ENCODE measurements around the gene NPEPPS. TPM values are rescaled to one million over a fixed set of nuclear protein-coding genes. Genes with fewer than 3 reads are reported as not detected.

The NPEPPS gene
- total RNA-seq, 1 donor from 2014 or later: 107 TPM

- no peak for TF ChIP-seq CTCF (IDR thresholded peaks at IDR 0.05; ENCODE audit: unreplicated experiment)
- Mint-ChIP-seq H3K27me3 (ENCODE audit: unreplicated experiment) (no peaks in the 10 kb centered on the region), H3K27ac (ENCODE audit: unreplicated experiment) (no peak overlapping the region), H3K9me3 (ENCODE audit: unreplicated experiment) (no peaks in the 10 kb centered on the region), H3K36me3 (ENCODE audit: low read depth, unreplicated experiment) (no peaks in the 10 kb centered on the region), H3K4me3 (ENCODE audit: unreplicated experiment) (no peak overlapping the region), H3K4me1 (ENCODE audit: unreplicated experiment) (peaks cover 9% of the 10 kb centered on the region)
- DNase-seq (ENCODE audit: low spot score): no peak
Observed at GRCh38 chr17:47634870-47635269, 104.0 kb downstream of the NPEPPS start.

GRCh38 chr17:47635734-47636133 is 104.8 kb downstream of the NPEPPS start:
- H3K27me3 Mint-ChIP-seq (ENCODE audit: unreplicated experiment): no peaks in the 10 kb centered on the region
- no peak overlapping the region for H3K27ac Mint-ChIP-seq (ENCODE audit: unreplicated experiment)
- no peak for DNase-seq (ENCODE audit: low spot score)
- H3K4me3 Mint-ChIP-seq (ENCODE audit: unreplicated experiment): no peak overlapping the region
- H3K9me3 Mint-ChIP-seq (ENCODE audit: unreplicated experiment): no peaks in the 10 kb centered on the region
- no peak for TF ChIP-seq CTCF (IDR thresholded peaks at IDR 0.05; ENCODE audit: unreplicated experiment)
- peaks cover 9% of the 10 kb centered on the region for H3K4me1 Mint-ChIP-seq (ENCODE audit: unreplicated experiment)
- H3K36me3 Mint-ChIP-seq (ENCODE audit: low read depth, unreplicated experiment): no peaks in the 10 kb centered on the region

- no peak for TF ChIP-seq CTCF (IDR thresholded peaks at IDR 0.05; ENCODE audit: unreplicated experiment)
- DNase-seq (ENCODE audit: low spot score): no peak
- no peaks in the 10 kb centered on the region for H3K9me3 Mint-ChIP-seq (ENCODE audit: unreplicated experiment)
- no peaks in the 10 kb centered on the region for H3K36me3 Mint-ChIP-seq (ENCODE audit: low read depth, unreplicated experiment)
- H3K27ac Mint-ChIP-seq (ENCODE audit: unreplicated experiment): no peak overlapping the region
- H3K4me1 Mint-ChIP-seq (ENCODE audit: unreplicated experiment): peaks cover 9% of the 10 kb centered on the region
- H3K4me3 Mint-ChIP-seq (ENCODE audit: unreplicated experiment): no peak overlapping the region
- H3K27me3 Mint-ChIP-seq (ENCODE audit: unreplicated experiment): no peaks in the 10 kb centered on the region
Observed at GRCh38 chr17:47636273-47637030, 105.5 kb downstream of the NPEPPS start.

GRCh38 chr17:47638903-47639302 is 108.0 kb downstream of the NPEPPS start:
- Mint-ChIP-seq H3K36me3 (ENCODE audit: low read depth, unreplicated experiment) (no peaks in the 10 kb centered on the region), H3K27ac (ENCODE audit: unreplicated experiment) (no peak overlapping the region), H3K9me3 (ENCODE audit: unreplicated experiment) (no peaks in the 10 kb centered on the region), H3K27me3 (ENCODE audit: unreplicated experiment) (no peaks in the 10 kb centered on the region), H3K4me1 (ENCODE audit: unreplicated experiment) (peaks cover 9% of the 10 kb centered on the region), H3K4me3 (ENCODE audit: unreplicated experiment) (no peak overlapping the region)
- no peak for DNase-seq (ENCODE audit: low spot score)
- TF ChIP-seq CTCF (IDR thresholded peaks at IDR 0.05; ENCODE audit: unreplicated experiment): no peak

GRCh38 chr17:47640076-47640475 is 109.2 kb downstream of the NPEPPS start:
- Mint-ChIP-seq H3K27me3 (ENCODE audit: unreplicated experiment) (no peaks in the 10 kb centered on the region), H3K4me3 (ENCODE audit: unreplicated experiment) (no peak overlapping the region), H3K27ac (ENCODE audit: unreplicated experiment) (no peak overlapping the region), H3K4me1 (ENCODE audit: unreplicated experiment) (peaks cover 9% of the 10 kb centered on the region), H3K36me3 (ENCODE audit: low read depth, unreplicated experiment) (no peaks in the 10 kb centered on the region), H3K9me3 (ENCODE audit: unreplicated experiment) (no peaks in the 10 kb centered on the region)
- TF ChIP-seq CTCF (IDR thresholded peaks at IDR 0.05; ENCODE audit: unreplicated experiment): no peak
- no peak for DNase-seq (ENCODE audit: low spot score)
